ENCODE measurements around the gene UGT2A3. TPM values are rescaled to one million over a fixed set of nuclear protein-coding genes. Genes with fewer than 3 reads are reported as not detected.

UGT2A3 gene
- total RNA-seq, 1 experiment from 2014 or later, result 0.11 TPM

DNA sequence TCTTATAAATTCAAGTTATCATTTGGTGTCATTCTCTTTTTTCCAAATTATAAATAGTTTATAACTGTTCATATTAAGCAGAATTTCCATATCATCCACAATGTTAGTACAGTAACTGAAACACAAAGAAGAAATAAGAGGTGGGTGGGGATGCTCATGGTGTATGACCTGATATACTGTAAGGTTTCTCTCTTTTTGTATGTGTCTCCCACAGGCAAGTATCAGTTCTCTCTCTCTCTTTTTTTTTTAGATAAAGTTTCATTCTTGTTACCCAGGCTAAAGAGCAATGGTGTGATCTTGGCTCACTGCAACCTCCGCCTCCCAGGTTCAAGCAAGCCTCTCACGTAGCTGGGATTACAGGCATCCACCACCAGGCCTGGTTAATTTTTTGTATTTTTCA lies 43.7 kb upstream of the UGT2A3 start (continued):
- TF ChIP-seq ZBTB43 (CRISPR knock-in tag; IDR thresholded peaks at IDR 0.05) (no peak), EMX1 (CRISPR knock-in tag; IDR thresholded peaks at IDR 0.05) (no peak), NFYB (CRISPR knock-in tag; conservative IDR thresholded peaks at IDR 0.05; ENCODE audit: low read depth) (no peak), NR2C2 (CRISPR knock-in tag; IDR thresholded peaks at IDR 0.05) (no peak), PRRX2 (CRISPR knock-in tag; IDR thresholded peaks at IDR 0.05) (no peak)
- TF ChIP-seq, protein P1, sequence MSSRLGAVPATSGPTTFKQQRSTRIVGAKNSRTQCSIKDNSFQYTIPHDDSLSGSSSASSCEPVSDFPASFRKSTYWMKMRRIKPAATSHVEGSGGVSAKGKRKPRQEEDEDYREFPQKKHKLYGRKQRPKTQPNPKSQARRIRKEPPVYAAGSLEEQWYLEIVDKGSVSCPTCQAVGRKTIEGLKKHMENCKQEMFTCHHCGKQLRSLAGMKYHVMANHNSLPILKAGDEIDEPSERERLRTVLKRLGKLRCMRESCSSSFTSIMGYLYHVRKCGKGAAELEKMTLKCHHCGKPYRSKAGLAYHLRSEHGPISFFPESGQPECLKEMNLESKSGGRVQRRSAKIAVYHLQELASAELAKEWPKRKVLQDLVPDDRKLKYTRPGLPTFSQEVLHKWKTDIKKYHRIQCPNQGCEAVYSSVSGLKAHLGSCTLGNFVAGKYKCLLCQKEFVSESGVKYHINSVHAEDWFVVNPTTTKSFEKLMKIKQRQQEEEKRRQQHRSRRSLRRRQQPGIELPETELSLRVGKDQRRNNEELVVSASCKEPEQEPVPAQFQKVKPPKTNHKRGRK (CRISPR knock-in tag; IDR thresholded peaks at IDR 0.05; ENCODE audit: borderline replicate concordance), result no peak

GRCh38 chr4:68987007-68987406 lies 35.4 kb upstream of the UGT2A3 start:
- peaks cover 3% of the 10 kb centered on the region; the same call in 1 of the 2 replicates for H3K4me1 Mint-ChIP-seq
- CTCF ChIA-PET, result no interaction called here
- H3K4me3 Mint-ChIP-seq, result no peak overlapping the region
- H3K36me3 Mint-ChIP-seq, result peaks cover 33% of the 10 kb centered on the region
- H3K27ac Mint-ChIP-seq, result no peak overlapping the region
- peaks cover 36% of the 10 kb centered on the region for H3K9me3 Mint-ChIP-seq
- ATAC-seq (no peak), DNase-seq (ENCODE audit: low spot score) (no peak)
- POLR2A ChIA-PET, result no interaction called here
- no peaks in the 10 kb centered on the region; the same call in 1 of the 2 replicates for H3K27me3 Mint-ChIP-seq (ENCODE audit: low read depth)
- TF ChIP-seq ZBTB43 (CRISPR knock-in tag; IDR thresholded peaks at IDR 0.05) (no peak), FOXP1 (CRISPR knock-in tag; IDR thresholded peaks at IDR 0.05; ENCODE audit: borderline replicate concordance) (no peak), ATF1 (CRISPR knock-in tag; IDR thresholded peaks at IDR 0.05) (no peak), EMX1 (CRISPR knock-in tag; IDR thresholded peaks at IDR 0.05) (no peak), RELA (CRISPR knock-in tag; IDR thresholded peaks at IDR 0.05; ENCODE audit: borderline replicate concordance) (no peak), ZNF219 (CRISPR knock-in tag; IDR thresholded peaks at IDR 0.05; ENCODE audit: borderline replicate concordance) (no peak), ARID4B (CRISPR knock-in tag; IDR thresholded peaks at IDR 0.05; ENCODE audit: borderline replicate concordance) (no peak)
- TF ChIP-seq, protein P2, sequence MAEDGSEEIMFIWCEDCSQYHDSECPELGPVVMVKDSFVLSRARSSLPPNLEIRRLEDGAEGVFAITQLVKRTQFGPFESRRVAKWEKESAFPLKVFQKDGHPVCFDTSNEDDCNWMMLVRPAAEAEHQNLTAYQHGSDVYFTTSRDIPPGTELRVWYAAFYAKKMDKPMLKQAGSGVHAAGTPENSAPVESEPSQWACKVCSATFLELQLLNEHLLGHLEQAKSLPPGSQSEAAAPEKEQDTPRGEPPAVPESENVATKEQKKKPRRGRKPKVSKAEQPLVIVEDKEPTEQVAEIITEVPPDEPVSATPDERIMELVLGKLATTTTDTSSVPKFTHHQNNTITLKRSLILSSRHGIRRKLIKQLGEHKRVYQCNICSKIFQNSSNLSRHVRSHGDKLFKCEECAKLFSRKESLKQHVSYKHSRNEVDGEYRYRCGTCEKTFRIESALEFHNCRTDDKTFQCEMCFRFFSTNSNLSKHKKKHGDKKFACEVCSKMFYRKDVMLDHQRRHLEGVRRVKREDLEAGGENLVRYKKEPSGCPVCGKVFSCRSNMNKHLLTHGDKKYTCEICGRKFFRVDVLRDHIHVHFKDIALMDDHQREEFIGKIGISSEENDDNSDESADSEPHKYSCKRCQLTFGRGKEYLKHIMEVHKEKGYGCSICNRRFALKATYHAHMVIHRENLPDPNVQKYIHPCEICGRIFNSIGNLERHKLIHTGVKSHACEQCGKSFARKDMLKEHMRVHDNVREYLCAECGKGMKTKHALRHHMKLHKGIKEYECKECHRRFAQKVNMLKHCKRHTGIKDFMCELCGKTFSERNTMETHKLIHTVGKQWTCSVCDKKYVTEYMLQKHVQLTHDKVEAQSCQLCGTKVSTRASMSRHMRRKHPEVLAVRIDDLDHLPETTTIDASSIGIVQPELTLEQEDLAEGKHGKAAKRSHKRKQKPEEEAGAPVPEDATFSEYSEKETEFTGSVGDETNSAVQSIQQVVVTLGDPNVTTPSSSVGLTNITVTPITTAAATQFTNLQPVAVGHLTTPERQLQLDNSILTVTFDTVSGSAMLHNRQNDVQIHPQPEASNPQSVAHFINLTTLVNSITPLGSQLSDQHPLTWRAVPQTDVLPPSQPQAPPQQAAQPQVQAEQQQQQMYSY (CRISPR knock-in tag; IDR thresholded peaks at IDR 0.05), result no peak

All from WTC11 (cell line).